ENCODE results near the gene SGCB.

Gene SGCB

DNA sequence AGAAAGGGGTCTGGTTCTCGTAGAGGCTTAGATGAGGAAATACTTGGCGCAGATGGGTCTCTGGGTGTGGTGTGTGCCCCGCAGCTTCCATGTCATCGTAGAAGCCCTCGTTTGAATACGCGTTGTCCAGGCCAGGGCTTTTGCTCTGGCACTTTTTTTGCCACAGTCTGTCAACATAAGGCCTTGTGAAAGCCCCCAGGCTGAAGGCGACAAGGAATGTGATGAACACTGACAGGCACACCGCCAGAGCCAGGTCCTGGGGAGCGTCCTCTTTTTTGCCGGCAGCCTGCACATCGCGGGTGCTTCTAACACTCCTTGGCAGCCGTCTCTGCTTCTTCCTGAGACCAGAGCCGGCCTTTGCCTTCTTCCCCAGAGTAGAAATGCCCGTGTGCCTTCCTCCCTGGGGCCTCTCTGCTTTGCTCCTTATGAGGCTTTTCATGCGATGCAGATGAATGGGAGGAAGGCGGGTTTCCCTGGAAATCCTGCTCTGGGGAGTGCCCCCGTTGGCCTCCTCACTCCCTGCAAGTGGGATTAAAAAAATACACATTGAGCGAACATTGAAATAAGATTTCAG is 42.4 kb downstream of the SGCB start:
- peaks cover under 1% of the 10 kb centered on the region for H3K9me3 ChIP-seq (ENCODE audit: control insufficient read depth, low read depth, low read length)
- no peak overlapping the region for H3K9ac ChIP-seq (ENCODE audit: low read length)
- no peak overlapping the region for H3K27ac ChIP-seq (ENCODE audit: low read length)
- peaks cover 6% of the 10 kb centered on the region for H3K4me1 ChIP-seq (ENCODE audit: control insufficient read depth, low read depth, low read length)
- H3K4me3 ChIP-seq (ENCODE audit: low read length), result no peak overlapping the region
- H3K27me3 ChIP-seq (ENCODE audit: control insufficient read depth, insufficient read depth, low read length), result no peaks in the 10 kb centered on the region
- no peaks in the 10 kb centered on the region for H3K36me3 ChIP-seq (ENCODE audit: control insufficient read depth, low read depth, low read length)

Data from iPS-18a (cell line).